ENCODE measurements around the gene PYCARD.
A peak's percentile ranks its signal among the peaks of the same experiment; 100 is the strongest.
"Not testable (repeated sequence)": the region's sequence is repeated elsewhere in the genome, so short reads cannot be mapped to it uniquely, and the experiment has no call there.

Gene PYCARD

DNA sequence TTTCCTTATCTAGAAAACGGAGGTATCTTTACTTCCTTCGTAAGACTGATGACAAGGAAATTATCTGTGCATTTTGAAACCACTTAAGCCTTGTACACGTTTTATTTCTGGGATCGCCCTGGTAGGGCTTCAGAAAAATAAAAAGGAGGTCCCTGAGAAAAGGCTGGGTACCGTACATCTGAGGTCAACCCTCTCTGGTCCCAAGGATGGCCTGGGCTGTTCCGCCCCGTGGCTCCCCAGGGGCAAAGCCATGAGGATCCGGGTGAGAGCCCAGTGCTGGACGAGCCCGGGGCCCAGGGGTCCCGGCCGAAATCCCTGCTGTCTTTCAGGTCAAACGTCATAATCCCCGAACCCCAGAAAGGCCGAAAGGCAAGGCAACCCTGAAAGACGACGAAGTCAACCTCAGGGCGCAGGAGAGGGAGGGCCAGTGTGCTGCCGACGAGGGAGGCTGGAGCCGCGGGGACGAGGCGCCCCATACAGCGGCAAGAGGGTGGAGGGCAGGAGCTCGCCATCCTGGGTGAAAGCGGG is 23.3 kb downstream of the PYCARD start:
- peak overlapping the region; percentile 71 to 99 (median 96) for H3K27ac ChIP-seq
- H3K4me3 ChIP-seq, result peak overlapping the region; percentile 73 to 100 (median 94)

- peak overlapping the region in 4 of 21 experiments; percentile 8 to 62 (median 34) for H3K27ac ChIP-seq
- no peak overlapping the region for H3K4me3 ChIP-seq
These were observed 25.4 kb downstream of the PYCARD start for GRCh38 chr16:31177136-31177535.

GRCh38 chr16:31170048-31170447 is 32.5 kb downstream of the PYCARD start:
- not testable (repeated sequence) for H3K4me3 ChIP-seq, H3K27ac ChIP-seq

DNA sequence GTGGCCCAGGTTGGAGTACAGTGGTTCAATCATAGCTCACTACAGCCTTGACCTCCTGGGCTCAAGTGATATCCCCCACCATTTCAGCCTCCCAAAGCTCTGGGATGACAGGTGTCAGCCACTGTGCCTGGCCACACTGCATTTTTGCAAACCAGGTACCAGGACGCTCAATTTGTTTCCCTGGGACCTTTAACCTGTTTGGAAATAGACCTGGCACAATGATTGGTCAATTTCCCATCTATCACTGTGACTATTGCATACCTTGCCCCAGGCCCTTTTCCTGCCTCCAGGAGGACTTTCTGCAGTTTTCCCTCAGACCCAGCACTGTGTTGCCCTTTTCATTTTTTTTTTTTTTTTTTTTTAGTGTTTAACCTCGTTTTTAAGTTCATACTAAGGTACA is 33.7 kb downstream of the PYCARD start:
- Histone ChIP-seq H3K4me3 (no peak overlapping the region), H3K27ac (no peak overlapping the region)

- H3K4me3 ChIP-seq, result no peak overlapping the region
- H3K27ac ChIP-seq, result no peak overlapping the region
These were observed 35.2 kb downstream of the PYCARD start for GRCh38 chr16:31167315-31167714.

DNA sequence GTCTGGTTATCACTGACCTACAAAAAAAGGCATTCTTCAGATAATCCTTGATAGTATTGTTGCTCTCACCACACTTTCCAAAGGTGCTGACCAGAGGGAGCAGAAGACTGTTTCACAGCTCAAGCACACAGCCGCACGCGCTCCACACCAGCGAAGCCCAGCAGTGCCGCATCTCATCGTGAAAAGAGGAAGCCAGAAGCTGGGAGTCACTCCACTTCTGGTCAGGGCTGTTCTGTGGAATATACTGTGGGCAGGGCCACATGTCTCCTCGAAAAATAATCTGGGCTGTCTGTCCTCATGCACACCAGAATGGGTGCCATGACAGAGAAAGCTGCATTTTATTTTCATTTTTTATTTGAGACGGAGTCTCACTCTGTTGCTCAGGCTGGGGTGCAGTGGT is 45.4 kb downstream of the PYCARD start:
- no peak overlapping the region for H3K4me3 ChIP-seq
- H3K27ac ChIP-seq, result no peak overlapping the region
